Breast epithelium (tissue), 3 donors: Measurements from ENCODE around the gene TRIM37.

Experiments used
- POLR2A ChIP-seq: fragments of 450-650 bp; IDR thresholded peaks from one replicate; pipeline ENCODE4 v1.6.1; 2016; ENCODE audit warnings: antibody characterized with exemption, mild to moderate bottlenecking, moderate library complexity
- TF ChIP-seq, protein P1 (sequence below), 3 donors: fragments of 450-650 bp; IDR thresholded peaks; one replicate each; pipeline ENCODE4 v1.5.1; 2016 to 2017; ENCODE audit warnings: antibody characterized with exemption in 3 of 3, mild to moderate bottlenecking in 3 of 3, moderate library complexity in 3 of 3

DNA sequence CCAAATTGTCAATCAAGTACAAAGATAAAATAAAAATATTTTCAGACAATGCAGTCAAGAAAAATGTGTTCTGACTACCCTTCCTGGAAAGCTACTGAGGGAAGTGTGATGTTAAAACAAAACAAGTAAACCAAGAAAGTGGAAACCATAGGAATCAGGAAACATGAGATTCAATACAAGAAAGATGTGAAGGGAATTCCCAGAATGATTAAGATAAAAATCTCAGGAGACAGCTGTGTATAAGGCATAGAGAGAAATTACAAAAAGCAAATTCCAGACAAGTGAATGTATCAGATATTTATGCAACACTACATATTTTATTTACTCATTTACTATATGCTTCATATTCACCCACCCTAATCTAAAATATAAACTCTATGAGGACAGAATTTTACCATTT is 32.2 kb downstream of the TRIM37 start:
- TF ChIP-seq, protein P1, sequence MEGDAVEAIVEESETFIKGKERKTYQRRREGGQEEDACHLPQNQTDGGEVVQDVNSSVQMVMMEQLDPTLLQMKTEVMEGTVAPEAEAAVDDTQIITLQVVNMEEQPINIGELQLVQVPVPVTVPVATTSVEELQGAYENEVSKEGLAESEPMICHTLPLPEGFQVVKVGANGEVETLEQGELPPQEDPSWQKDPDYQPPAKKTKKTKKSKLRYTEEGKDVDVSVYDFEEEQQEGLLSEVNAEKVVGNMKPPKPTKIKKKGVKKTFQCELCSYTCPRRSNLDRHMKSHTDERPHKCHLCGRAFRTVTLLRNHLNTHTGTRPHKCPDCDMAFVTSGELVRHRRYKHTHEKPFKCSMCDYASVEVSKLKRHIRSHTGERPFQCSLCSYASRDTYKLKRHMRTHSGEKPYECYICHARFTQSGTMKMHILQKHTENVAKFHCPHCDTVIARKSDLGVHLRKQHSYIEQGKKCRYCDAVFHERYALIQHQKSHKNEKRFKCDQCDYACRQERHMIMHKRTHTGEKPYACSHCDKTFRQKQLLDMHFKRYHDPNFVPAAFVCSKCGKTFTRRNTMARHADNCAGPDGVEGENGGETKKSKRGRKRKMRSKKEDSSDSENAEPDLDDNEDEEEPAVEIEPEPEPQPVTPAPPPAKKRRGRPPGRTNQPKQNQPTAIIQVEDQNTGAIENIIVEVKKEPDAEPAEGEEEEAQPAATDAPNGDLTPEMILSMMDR (IDR thresholded peaks at IDR 0.05) = no peak
- TF ChIP-seq POLR2A = no peak
